Ascending aorta (tissue), 2 donors: ENCODE measurements around the gene SLAIN1. TPM values are rescaled to one million over a fixed set of nuclear protein-coding genes. Genes with fewer than 3 reads are reported as not detected.
"Not testable (repeated sequence)": the region's sequence is repeated elsewhere in the genome, so short reads cannot be mapped to it uniquely, and the experiment has no call there.

Experiments used
- DNase-seq, 2 donors: peaks; one replicate each; pipeline ENCODE4 v3.0.0-alpha.2; 2019; ENCODE audit warnings: low spot score in 2 of 2
- H3K27ac ChIP-seq, 2 donors: fragments of 200-600 bp; sonication (generic); one replicate each; pipeline ENCODE4 v1.5.1; 2016 to 2017; ENCODE audit warnings: mild to moderate bottlenecking in 1 of 2
- H3K27me3 ChIP-seq: fragments of 200-600 bp; sonication (generic); one replicate; pipeline ENCODE4 v1.5.1; 2017
- H3K36me3 ChIP-seq, 2 donors: fragments of 200-600 bp; sonication (generic); one replicate each; pipeline ENCODE4 v1.5.1; 2016
- H3K4me1 ChIP-seq, 2 donors: fragments of 200-600 bp; sonication (generic); one replicate each; pipeline ENCODE4 v1.5.1; 2016 to 2017; ENCODE audit warnings: mild to moderate bottlenecking in 1 of 2
- H3K4me3 ChIP-seq, 2 donors: fragments of 200-600 bp; sonication (generic); one replicate each; pipeline ENCODE4 v1.5.1; 2016 to 2017; ENCODE audit warnings: mild to moderate bottlenecking in 1 of 2
- H3K9me3 ChIP-seq, 2 donors: fragments of 200-600 bp; sonication (generic); one replicate each; pipeline ENCODE4 v1.5.1; 2016
- CTCF ChIP-seq, 3 experiments: fragments of 200-600 bp in 2 of 3; fragments of 450-650 bp in 1 of 3; sonication (generic) in 2 of 3; IDR thresholded peaks; one replicate each; pipeline ENCODE4 v1.5.1; 2016 to 2019; ENCODE audit warnings: antibody characterized with exemption in 3 of 3, mild to moderate bottlenecking in 1 of 3, moderate library complexity in 1 of 3
- intact Hi-C: fragments of 100-400 bp; cut with DNase I; formaldehyde crosslinking; loops from one replicate; pipeline ENCODE4 v1.15.1; 2023
- total RNA-seq: library from RNA; depleted of rRNA; stranded (reverse); fragments of >200 nt; gene quantifications from one replicate; pipeline ENCODE4 v1.1.0, GENCODE V29; 2016

The SLAIN1 gene
- total RNA-seq: 7.1 TPM

- H3K4me1 ChIP-seq: peaks cover 0 to 8% of the 10 kb centered on the region in 2 donors
- no peaks in the 10 kb centered on the region for H3K9me3 ChIP-seq
- TF ChIP-seq CTCF (IDR thresholded peaks at IDR 0.05): no peak
- peak within 1 kb of the TSS; percentile 74 to 80 for H3K27ac ChIP-seq
- H3K27me3 ChIP-seq: no peaks in the 10 kb centered on the region
- peak; percentile 38 to 90 for DNase-seq
- H3K4me3 ChIP-seq: peak within 1 kb of the TSS; percentile 90 to 99
- H3K36me3 ChIP-seq: no peaks in the 10 kb centered on the region
- intact Hi-C loops: loop anchor here (5.0 to 10.0 kb wide), 3 partner anchors 310 to 957 kb away; partner anchors contain the start of genes MYCBP2 and OBI1
Observed at GRCh38 chr13:77697217-77698103, at the start of gene SLAIN1. Gene SLAIN1 (plus strand): TSS chr13:77697687. CDS start chr13:77697914, 227 bp downstream.

GRCh38 chr13:77650409-77650808, 47.1 kb upstream of the SLAIN1 start:
- Histone ChIP-seq H3K36me3 (no peaks in the 10 kb centered on the region), H3K27ac (no peak overlapping the region), H3K4me3 (no peak overlapping the region), H3K9me3 (no peaks in the 10 kb centered on the region), H3K4me1 (no peaks in the 10 kb centered on the region), H3K27me3 (no peaks in the 10 kb centered on the region)
- TF ChIP-seq CTCF (IDR thresholded peaks at IDR 0.05): no peak
- no peak for DNase-seq
- intact Hi-C loops: no loop called here

GRCh38 chr13:77653301-77653700, 44.2 kb upstream of the SLAIN1 start:
- Histone ChIP-seq H3K4me3 (no peak overlapping the region), H3K27me3 (no peaks in the 10 kb centered on the region), H3K36me3 (no peaks in the 10 kb centered on the region), H3K9me3 (no peaks in the 10 kb centered on the region), H3K27ac (no peak overlapping the region), H3K4me1 (no peaks in the 10 kb centered on the region)
- DNase-seq: no peak
- intact Hi-C loops: no loop called here
- no peak for TF ChIP-seq CTCF (IDR thresholded peaks at IDR 0.05)

GRCh38 chr13:77660016-77660415, 37.5 kb upstream of the SLAIN1 start:
- H3K27ac ChIP-seq, H3K36me3 ChIP-seq, H3K4me3 ChIP-seq, DNase-seq, H3K27me3 ChIP-seq, intact Hi-C loops, H3K4me1 ChIP-seq, H3K9me3 ChIP-seq: not testable (repeated sequence)

- TF ChIP-seq CTCF (IDR thresholded peaks at IDR 0.05): no peak
- Histone ChIP-seq H3K36me3 (no peaks in the 10 kb centered on the region), H3K4me3 (no peak overlapping the region), H3K9me3 (no peaks in the 10 kb centered on the region), H3K27ac (no peak overlapping the region), H3K27me3 (no peaks in the 10 kb centered on the region), H3K4me1 (no peaks in the 10 kb centered on the region)
- no peak for DNase-seq
- intact Hi-C loops: no loop called here
Observed at GRCh38 chr13:77660841-77661250, 36.6 kb upstream of the SLAIN1 start.

GRCh38 chr13:77662301-77662700, 35.2 kb upstream of the SLAIN1 start:
- H3K36me3 ChIP-seq, H3K4me1 ChIP-seq, H3K4me3 ChIP-seq, DNase-seq, H3K27me3 ChIP-seq, H3K9me3 ChIP-seq, H3K27ac ChIP-seq, intact Hi-C loops: not testable (repeated sequence)

GRCh38 chr13:77662831-77663230, 34.7 kb upstream of the SLAIN1 start:
- H3K36me3 ChIP-seq, intact Hi-C loops, H3K9me3 ChIP-seq, DNase-seq, H3K27ac ChIP-seq, H3K27me3 ChIP-seq, H3K4me3 ChIP-seq, H3K4me1 ChIP-seq: not testable (repeated sequence)
